MM.1S (cell line): ENCODE results near the gene ZMYND12.

Source experiments
- DNase-seq: peaks from one replicate; pipeline ENCODE4 v3.0.0-alpha.2; 2015
- H2AFZ ChIP-seq: fragments of 300-600 bp; sonication (generic); 2 replicates; pipeline ENCODE4 v1.6.0; 2016; ENCODE audit warnings: antibody characterized with exemption, low read length
- H3F3A ChIP-seq: fragments of 300-600 bp; sonication (generic); 2 replicates; pipeline ENCODE4 v1.6.1; 2016; ENCODE audit warnings: mild to moderate bottlenecking, antibody characterized with exemption, low read length, moderate library complexity, mixed read lengths; ENCODE audit not compliant: insufficient read depth
- H3K27ac ChIP-seq: fragments of 300-600 bp; sonication (generic); 2 replicates; pipeline ENCODE4 v1.5.1; 2016; ENCODE audit warnings: mild to moderate bottlenecking, low read length
- H3K27me3 ChIP-seq: fragments of 300-600 bp; sonication (generic); replicated peaks from 2 replicates; pipeline ENCODE4 v1.6.0; 2016; ENCODE audit warnings: low read length; ENCODE audit not compliant: insufficient read depth
- H3K36me3 ChIP-seq: fragments of 300-600 bp; sonication (generic); replicated peaks from 2 replicates; pipeline ENCODE4 v1.6.1; 2016; ENCODE audit warnings: mild to moderate bottlenecking, low read length, mixed read lengths; ENCODE audit not compliant: insufficient read depth
- H3K4me1 ChIP-seq: fragments of 300-600 bp; sonication (generic); 2 replicates; pipeline ENCODE4 v1.6.1; 2016; ENCODE audit warnings: low read length, mixed read lengths
- H3K4me2 ChIP-seq: fragments of 300-600 bp; sonication (generic); 2 replicates; pipeline ENCODE4 v1.6.0; 2016; ENCODE audit warnings: low read depth, low read length
- H3K4me3 ChIP-seq: fragments of 300-600 bp; sonication (generic); 2 replicates; pipeline ENCODE4 v1.5.1; 2016; ENCODE audit warnings: low read length, mixed read lengths
- H3K79me2 ChIP-seq: fragments of 300-600 bp; sonication (generic); 2 replicates; pipeline ENCODE4 v1.6.1; 2016; ENCODE audit warnings: mixed run types, low read length, mixed read lengths
- H3K9ac ChIP-seq: fragments of 300-600 bp; sonication (generic); 2 replicates; pipeline ENCODE4 v1.6.1; 2016; ENCODE audit warnings: low read length, mixed read lengths
- H3K9me2 ChIP-seq: fragments of 300-600 bp; sonication (generic); replicated peaks from 2 replicates; pipeline ENCODE4 v1.6.1; 2016; ENCODE audit warnings: mild to moderate bottlenecking, low read length, mixed read lengths; ENCODE audit not compliant: insufficient read depth
- H3K9me3 ChIP-seq: fragments of 300-600 bp; sonication (generic); replicated peaks from 2 replicates; pipeline ENCODE4 v1.6.1; 2016; ENCODE audit warnings: mild to moderate bottlenecking, low read length, mixed read lengths; ENCODE audit not compliant: insufficient read depth
- H4K20me1 ChIP-seq: fragments of 300-600 bp; sonication (generic); 2 replicates; pipeline ENCODE4 v1.6.1; 2016; ENCODE audit warnings: mild to moderate bottlenecking, low read length, moderate library complexity, mixed read lengths; ENCODE audit not compliant: insufficient read depth
- CTCF ChIP-seq: fragments of 300-600 bp; sonication (generic); IDR thresholded peaks from 2 replicates; pipeline ENCODE4 v1.5.1; 2016; ENCODE audit warnings: antibody characterized with exemption, low read length, mixed read lengths
- EZH2 ChIP-seq: fragments of 300-600 bp; sonication (generic); optimal IDR thresholded peaks from 2 replicates; pipeline ENCODE3; 2017; ENCODE audit warnings: low read depth, mild to moderate bottlenecking, antibody characterized with exemption, low read length, mixed read lengths
- EZH2phosphoT487 ChIP-seq: fragments of 300-600 bp; sonication (generic); IDR thresholded peaks from 2 replicates; pipeline ENCODE4 v1.6.1; 2018; ENCODE audit warnings: antibody characterized with exemption, low read length

Gene ZMYND12

GRCh38 chr1:42418516-42418915 lies 37.3 kb downstream of the ZMYND12 start:
- H3K27ac ChIP-seq: no peak overlapping the region
- no peaks in the 10 kb centered on the region for H3K79me2 ChIP-seq
- H3K9me2 ChIP-seq: no peaks in the 10 kb centered on the region
- H3F3A ChIP-seq: no peaks in the 10 kb centered on the region
- H4K20me1 ChIP-seq: no peaks in the 10 kb centered on the region
- no peaks in the 10 kb centered on the region for H3K4me1 ChIP-seq
- no peak for DNase-seq
- TF ChIP-seq EZH2phosphoT487 (no peak), EZH2 (no peak), CTCF (no peak)
- no peak overlapping the region for H3K4me2 ChIP-seq
- no peak overlapping the region for H3K9ac ChIP-seq
- no peaks in the 10 kb centered on the region for H3K27me3 ChIP-seq
- H3K9me3 ChIP-seq: no peaks in the 10 kb centered on the region
- H3K4me3 ChIP-seq: no peak overlapping the region
- no peak overlapping the region for H2AFZ ChIP-seq
- no peaks in the 10 kb centered on the region for H3K36me3 ChIP-seq

- no peaks in the 10 kb centered on the region for H3F3A ChIP-seq
- no peaks in the 10 kb centered on the region for H3K9me3 ChIP-seq
- H3K79me2 ChIP-seq: no peaks in the 10 kb centered on the region
- no peak for TF ChIP-seq EZH2phosphoT487
- no peak for TF ChIP-seq EZH2
- no peak for TF ChIP-seq CTCF
- no peaks in the 10 kb centered on the region for H3K9me2 ChIP-seq
- H3K27ac ChIP-seq: no peak overlapping the region
- DNase-seq: no peak
- H3K4me2 ChIP-seq: no peak overlapping the region
- no peak overlapping the region for H2AFZ ChIP-seq
- no peaks in the 10 kb centered on the region for H3K27me3 ChIP-seq
- no peaks in the 10 kb centered on the region for H4K20me1 ChIP-seq
- H3K4me3 ChIP-seq: no peak overlapping the region
- no peak overlapping the region for H3K9ac ChIP-seq
- no peaks in the 10 kb centered on the region for H3K4me1 ChIP-seq
- H3K36me3 ChIP-seq: no peaks in the 10 kb centered on the region
Measured at GRCh38 chr1:42417166-42417565, 38.7 kb downstream of the ZMYND12 start.

GRCh38 chr1:42414551-42415496 lies 41.0 kb downstream of the ZMYND12 start:
- Histone ChIP-seq H3K27ac (no peak overlapping the region), H3K4me3 (no peak overlapping the region), H3K9me3 (no peaks in the 10 kb centered on the region), H3K36me3 (no peaks in the 10 kb centered on the region), H3K4me1 (no peaks in the 10 kb centered on the region), H3K27me3 (no peaks in the 10 kb centered on the region), H3K79me2 (no peaks in the 10 kb centered on the region), H3K9ac (no peak overlapping the region), H3K4me2 (no peak overlapping the region), H3K9me2 (no peaks in the 10 kb centered on the region), H4K20me1 (no peaks in the 10 kb centered on the region), H3F3A (no peaks in the 10 kb centered on the region), H2AFZ (no peak overlapping the region)
- TF ChIP-seq EZH2 (no peak), EZH2phosphoT487 (no peak), CTCF (no peak)
- DNase-seq: no peak
